GM12878 (cell line): ENCODE results near the gene SEC31B.

Source experiments
- CTCF ChIP-seq, 3 experiments: IDR thresholded peaks in 2 of 3; conservative IDR thresholded peaks in 1 of 3; 2 replicates each; pipeline ENCODE4 v1.5.1; 2011; ENCODE audit warnings: low read depth in 3 of 3, low read length in 3 of 3, mild to moderate bottlenecking in 3 of 3, control low read depth in 2 of 3, moderate library complexity in 2 of 3, inconsistent platforms in 1 of 3, mixed read lengths in 1 of 3; ENCODE audit not compliant: control insufficient read depth in 2 of 3, insufficient read depth in 1 of 3; ENCODE audit errors: extremely low read depth in 1 of 3
- SIX5 ChIP-seq: IDR thresholded peaks from 2 replicates; pipeline ENCODE4 v1.6.1; 2011; ENCODE audit warnings: mild to moderate bottlenecking, low read depth, low read length, moderate library complexity; ENCODE audit not compliant: severe bottlenecking

GRCh38 chr10:100508691-100509150 is 10.9 kb downstream of the SEC31B start:
- no peak for TF ChIP-seq SIX5
- peak; percentile 34 to 64 (median 51) for TF ChIP-seq CTCF (IDR thresholded peaks at IDR 0.05 in 2 of 3, conservative IDR thresholded peaks at IDR 0.05 in 1 of 3; ENCODE audit: control insufficient read depth in 2 of 3, extremely low read depth in 1 of 3, insufficient read depth in 1 of 3, low read depth in 3 of 3, low read length in 3 of 3)
